Esophagus (tissue), 2 donors: ENCODE measurements around the gene HAUS3. TPM values are rescaled to one million over a fixed set of nuclear protein-coding genes. Genes with fewer than 3 reads are reported as not detected.
"Not testable (repeated sequence)": the region's sequence is repeated elsewhere in the genome, so short reads cannot be mapped to it uniquely, and the experiment has no call there.

Source experiments
- H3K27ac ChIP-seq, 2 donors: one replicate each; pipeline ENCODE4 v1.5.1; 2013; ENCODE audit warnings: low read depth in 2 of 2, mild to moderate bottlenecking in 2 of 2, inconsistent platforms in 1 of 2, low read length in 1 of 2, moderate library complexity in 1 of 2
- H3K27me3 ChIP-seq, 2 donors: one replicate each; pipeline ENCODE4 v1.6.1; 2013; ENCODE audit warnings: low read length in 2 of 2, control low read depth in 1 of 2, mild to moderate bottlenecking in 1 of 2; ENCODE audit not compliant: insufficient read depth in 2 of 2, control insufficient read depth in 1 of 2
- H3K36me3 ChIP-seq, 2 donors: one replicate each; pipeline ENCODE4 v1.6.1; 2013; ENCODE audit warnings: low read length in 1 of 2; ENCODE audit not compliant: control insufficient read depth in 2 of 2, insufficient read depth in 2 of 2
- H3K4me1 ChIP-seq, 2 donors: one replicate each; pipeline ENCODE4 v1.6.1; 2013; ENCODE audit warnings: low read length in 1 of 2; ENCODE audit not compliant: control insufficient read depth in 2 of 2, insufficient read depth in 2 of 2
- H3K4me3 ChIP-seq, 2 donors: one replicate each; pipeline ENCODE4 v1.5.1; 2013; ENCODE audit warnings: low read length in 2 of 2, mild to moderate bottlenecking in 2 of 2, low read depth in 1 of 2, moderate library complexity in 1 of 2
- H3K9me3 ChIP-seq, 2 donors: one replicate each; pipeline ENCODE4 v1.6.1; 2013; ENCODE audit warnings: mild to moderate bottlenecking in 2 of 2, low read depth in 1 of 2, low read length in 1 of 2, moderate library complexity in 1 of 2; ENCODE audit not compliant: control insufficient read depth in 2 of 2, insufficient read depth in 1 of 2
- WGBS, 2 donors: extraction: QIAGEN DNeasy Blood & Tissue Kit; methylation state at CpG; one replicate each; pipeline ENCODE4 v1.1.7; 2013; 5-methylcytosine and 5-hydroxymethylcytosine counted together
- polyA plus RNA-seq, 2 donors: library from polyadenylated mRNA; stranded (reverse); fragments of 200-250 nt; gene quantifications; one replicate each; pipeline ENCODE4 v1.2.3, GENCODE V29; 2013
- donor health status: healthy with polysubstance abuse.
- donor health status: Bipolar disorder and iron deficiency.

The HAUS3 gene
- polyA plus RNA-seq, 2 donors: 5.0 to 8.1 TPM

- 94 to 95% methylated on average over 44 of the region's 44 CpGs for WGBS, 2 donors
- Histone ChIP-seq H3K4me1 (no peaks in the 10 kb centered on the region), H3K36me3 (no peaks in the 10 kb centered on the region), H3K4me3 (no peak overlapping the region), H3K9me3 (no peaks in the 10 kb centered on the region), H3K27me3 (no peaks in the 10 kb centered on the region), H3K27ac (no peak overlapping the region)
Observed at GRCh38 chr4:2275546-2276251, 33.8 kb upstream of the HAUS3 start.

- not testable (repeated sequence) for H3K36me3 ChIP-seq, H3K27me3 ChIP-seq, H3K4me3 ChIP-seq, H3K27ac ChIP-seq, H3K4me1 ChIP-seq, H3K9me3 ChIP-seq
- WGBS, 2 donors: 94 to 97% methylated on average over 10 of the region's 10 CpGs
Observed at GRCh38 chr4:2275044-2275397, 33.1 kb upstream of the HAUS3 start.

DNA sequence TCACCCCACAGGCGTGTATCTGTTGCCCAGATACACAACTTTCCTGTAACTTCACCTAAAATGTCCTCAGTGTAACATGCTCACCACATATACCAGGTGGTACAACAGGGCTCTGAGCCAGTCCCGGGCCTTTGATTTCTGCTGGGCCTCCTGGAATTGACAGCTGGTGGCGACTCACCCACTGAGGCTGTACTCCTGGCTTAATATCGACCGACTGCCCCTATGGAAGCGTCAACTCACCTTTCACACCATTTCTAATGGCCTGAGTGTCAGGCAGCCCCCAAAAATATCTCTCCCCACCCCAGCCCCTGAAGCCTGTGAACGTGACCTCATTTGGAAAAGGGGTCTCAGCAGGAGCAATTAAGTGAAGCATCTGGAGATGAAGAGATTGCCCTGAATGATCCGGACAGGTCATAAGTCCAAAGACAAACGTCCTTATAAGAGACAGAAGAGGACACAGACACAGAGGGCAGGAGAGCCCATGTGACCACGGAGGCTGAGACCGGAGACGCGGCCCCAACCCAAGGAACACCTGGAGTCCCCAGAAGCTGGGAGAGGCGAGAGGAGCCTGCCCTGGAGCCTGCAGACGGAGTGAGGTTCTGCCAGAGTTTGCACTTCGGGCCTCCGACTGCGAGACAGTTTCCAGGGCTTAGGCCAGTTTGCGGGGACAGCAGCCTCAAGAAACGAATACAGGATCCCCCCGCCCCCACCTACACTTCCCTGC lies 32.6 kb upstream of the HAUS3 start:
- H3K4me3 ChIP-seq: no peak overlapping the region
- no peak overlapping the region for H3K27ac ChIP-seq
- 87% methylated on average over 21 of the region's 21 CpGs for WGBS, 2 donors
- H3K9me3 ChIP-seq: no peaks in the 10 kb centered on the region
- H3K27me3 ChIP-seq: no peaks in the 10 kb centered on the region
- H3K4me1 ChIP-seq: no peaks in the 10 kb centered on the region
- no peaks in the 10 kb centered on the region for H3K36me3 ChIP-seq

DNA sequence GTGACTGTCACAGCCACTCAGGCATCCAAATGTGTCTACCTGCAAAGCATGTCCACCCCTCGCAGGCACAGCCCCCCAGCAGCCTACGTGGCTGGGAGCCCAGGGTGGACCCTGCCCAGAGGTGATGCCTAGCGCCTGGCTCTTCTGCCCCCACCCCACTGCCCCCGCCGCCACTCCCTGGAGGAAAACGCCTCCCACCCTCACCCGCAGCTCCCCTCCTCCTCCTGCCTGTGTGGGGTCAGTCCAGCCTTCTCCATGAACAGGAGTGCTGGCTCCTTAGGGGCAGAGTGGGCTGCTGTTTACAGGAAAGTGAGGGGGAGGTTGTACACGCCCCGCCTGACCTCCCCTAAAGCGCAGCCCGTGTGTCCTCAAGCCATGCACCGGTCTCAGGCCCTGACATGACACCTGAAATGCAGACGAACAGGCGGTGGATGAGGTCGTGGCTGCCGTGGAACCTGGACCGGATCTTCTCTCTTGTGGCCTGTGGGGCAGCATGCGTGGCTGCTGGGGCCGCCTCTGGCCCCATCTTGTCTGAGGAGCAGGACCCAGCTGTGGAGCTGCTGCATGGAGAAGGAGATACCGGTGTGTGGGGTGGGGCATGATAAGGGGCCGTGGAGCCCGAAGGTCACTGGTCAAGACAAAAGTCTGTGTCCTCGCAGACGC lies 31.9 kb upstream of the HAUS3 start:
- WGBS, 2 donors: 80 to 82% methylated on average over 23 to 24 of the region's 24 CpGs
- H3K27me3 ChIP-seq: no peaks in the 10 kb centered on the region

GRCh38 chr4:2273221-2273620 lies 31.3 kb upstream of the HAUS3 start:
- Histone ChIP-seq H3K27ac (no peak overlapping the region), H3K36me3 (no peaks in the 10 kb centered on the region), H3K4me1 (no peaks in the 10 kb centered on the region), H3K9me3 (no peaks in the 10 kb centered on the region), H3K4me3 (no peak overlapping the region), H3K27me3 (no peaks in the 10 kb centered on the region)
- 76 to 83% methylated on average over 12 to 15 of the region's 15 CpGs for WGBS, 2 donors

More for the DNA sequence above, 31.9 kb upstream of the HAUS3 start:
- Histone ChIP-seq H3K9me3 (no peaks in the 10 kb centered on the region), H3K27ac (no peak overlapping the region), H3K36me3 (no peaks in the 10 kb centered on the region), H3K4me1 (no peaks in the 10 kb centered on the region), H3K4me3 (no peak overlapping the region)

DNA sequence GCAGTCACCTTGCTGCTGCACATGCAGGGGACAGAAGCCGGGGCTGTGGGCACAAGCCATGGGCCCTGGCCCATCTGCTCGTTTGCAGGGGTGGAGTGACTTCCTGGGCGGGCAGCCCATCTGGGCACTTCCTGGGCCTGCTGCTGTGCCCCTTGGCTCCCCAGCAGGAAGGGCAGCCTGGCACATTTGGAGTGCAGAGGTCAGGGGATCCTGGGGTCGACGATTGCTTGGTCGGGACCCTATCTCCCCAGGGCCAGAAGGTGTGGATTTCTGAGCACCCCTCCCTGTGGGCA lies 30.9 kb upstream of the HAUS3 start:
- Histone ChIP-seq H3K36me3 (no peaks in the 10 kb centered on the region), H3K4me3 (no peak overlapping the region), H3K27ac (no peak overlapping the region), H3K27me3 (no peaks in the 10 kb centered on the region), H3K4me1 (no peaks in the 10 kb centered on the region), H3K9me3 (no peaks in the 10 kb centered on the region)
- 83 to 88% methylated on average over 6 of the region's 6 CpGs for WGBS, 2 donors

DNA sequence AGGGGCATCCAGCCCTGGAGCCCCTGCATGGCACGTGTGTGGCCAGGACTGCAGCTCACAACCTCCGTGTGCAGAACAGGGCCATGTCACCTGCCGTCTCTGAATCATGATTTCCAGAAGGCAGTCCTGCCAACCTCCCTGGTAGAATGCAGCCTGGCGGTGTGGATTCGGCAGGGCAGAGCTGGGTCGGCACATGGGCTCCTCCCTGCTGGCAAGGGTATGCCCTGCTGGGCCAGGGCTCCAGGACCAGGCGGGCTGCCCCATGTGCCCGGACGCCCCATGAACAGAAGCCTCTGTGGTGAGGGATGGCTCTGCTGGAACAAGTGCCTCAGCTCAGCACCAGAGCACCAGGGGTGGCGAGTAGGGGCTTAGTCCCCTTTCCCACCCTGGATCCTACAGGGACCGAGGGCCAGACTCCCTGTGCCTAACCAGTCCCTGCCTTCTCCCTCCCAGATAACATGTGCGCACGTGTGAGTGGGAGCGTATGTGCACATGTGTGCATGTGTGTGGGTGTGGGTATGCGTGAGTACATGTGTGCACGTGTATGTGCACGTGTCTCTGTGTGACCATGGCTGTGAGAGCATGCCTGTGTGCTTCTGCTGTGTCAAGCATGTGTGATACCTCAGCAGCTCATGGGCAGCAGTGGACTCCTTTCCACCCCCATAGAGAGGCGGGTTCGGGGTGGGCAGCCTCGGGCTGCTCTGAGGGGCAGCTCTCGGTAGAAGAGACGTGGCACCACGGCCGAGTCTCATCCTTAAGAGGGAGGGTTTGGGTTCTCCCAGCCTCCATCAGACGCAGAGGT lies 30.3 kb upstream of the HAUS3 start:
- WGBS, 2 donors: 89 to 90% methylated on average over 25 of the region's 25 CpGs
- Histone ChIP-seq H3K27me3 (no peaks in the 10 kb centered on the region), H3K36me3 (no peaks in the 10 kb centered on the region), H3K4me1 (no peaks in the 10 kb centered on the region), H3K4me3 (no peak overlapping the region), H3K27ac (no peak overlapping the region), H3K9me3 (no peaks in the 10 kb centered on the region)

DNA sequence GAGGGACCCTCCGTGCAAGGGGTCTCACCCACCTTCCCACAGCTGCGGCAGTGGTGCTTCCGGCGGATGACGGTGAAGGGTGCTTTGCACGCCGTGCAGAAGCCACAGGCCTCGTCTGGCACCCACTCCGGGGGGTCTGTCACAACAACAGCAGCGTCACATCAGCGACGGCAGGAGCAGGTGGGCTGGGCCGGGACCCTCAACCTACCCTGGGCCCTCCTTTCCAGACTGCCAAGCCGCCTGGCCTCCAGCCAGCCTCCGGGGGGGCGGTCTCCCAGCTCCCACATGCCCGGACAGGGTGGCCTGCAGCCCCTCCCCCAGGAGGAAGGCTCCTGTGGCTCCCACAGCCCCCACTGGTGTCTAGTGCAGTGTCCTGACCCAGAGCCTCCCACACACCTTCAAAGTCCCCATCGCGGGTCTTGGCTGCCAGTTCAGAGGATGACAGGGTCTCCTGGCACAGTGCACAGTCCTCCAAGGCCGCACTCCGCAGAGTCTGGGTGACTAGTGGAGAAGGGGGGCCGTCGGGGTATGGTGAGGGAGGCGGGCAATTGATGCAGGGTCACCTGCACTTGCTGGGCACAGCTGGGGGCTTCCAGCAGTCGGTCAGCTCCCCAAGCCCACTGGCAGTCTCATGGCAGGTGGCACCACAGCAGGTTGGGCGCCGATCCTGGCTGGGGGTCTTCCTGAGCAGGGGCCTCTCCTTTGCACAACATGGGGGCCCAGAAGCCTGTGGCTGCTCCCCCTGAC lies 29.5 kb upstream of the HAUS3 start:
- no peak overlapping the region for H3K4me3 ChIP-seq

More for the DNA sequence above, 29.5 kb upstream of the HAUS3 start:
- H3K36me3 ChIP-seq: no peaks in the 10 kb centered on the region
- WGBS, 2 donors: 87 to 89% methylated on average over 27 of the region's 27 CpGs
- H3K9me3 ChIP-seq: no peaks in the 10 kb centered on the region
- H3K4me1 ChIP-seq: no peaks in the 10 kb centered on the region
- H3K27ac ChIP-seq: no peak overlapping the region
- no peaks in the 10 kb centered on the region for H3K27me3 ChIP-seq
